ENCODE measurements around the gene ECSCR. TPM values are rescaled to one million over a fixed set of nuclear protein-coding genes. Genes with fewer than 3 reads are reported as not detected.
"Not testable (repeated sequence)": the region's sequence is repeated elsewhere in the genome, so short reads cannot be mapped to it uniquely, and the experiment has no call there.

ECSCR gene, protein sequence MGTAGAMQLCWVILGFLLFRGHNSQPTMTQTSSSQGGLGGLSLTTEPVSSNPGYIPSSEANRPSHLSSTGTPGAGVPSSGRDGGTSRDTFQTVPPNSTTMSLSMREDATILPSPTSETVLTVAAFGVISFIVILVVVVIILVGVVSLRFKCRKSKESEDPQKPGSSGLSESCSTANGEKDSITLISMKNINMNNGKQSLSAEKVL
- 32.3 TPM for total RNA-seq

DNA sequence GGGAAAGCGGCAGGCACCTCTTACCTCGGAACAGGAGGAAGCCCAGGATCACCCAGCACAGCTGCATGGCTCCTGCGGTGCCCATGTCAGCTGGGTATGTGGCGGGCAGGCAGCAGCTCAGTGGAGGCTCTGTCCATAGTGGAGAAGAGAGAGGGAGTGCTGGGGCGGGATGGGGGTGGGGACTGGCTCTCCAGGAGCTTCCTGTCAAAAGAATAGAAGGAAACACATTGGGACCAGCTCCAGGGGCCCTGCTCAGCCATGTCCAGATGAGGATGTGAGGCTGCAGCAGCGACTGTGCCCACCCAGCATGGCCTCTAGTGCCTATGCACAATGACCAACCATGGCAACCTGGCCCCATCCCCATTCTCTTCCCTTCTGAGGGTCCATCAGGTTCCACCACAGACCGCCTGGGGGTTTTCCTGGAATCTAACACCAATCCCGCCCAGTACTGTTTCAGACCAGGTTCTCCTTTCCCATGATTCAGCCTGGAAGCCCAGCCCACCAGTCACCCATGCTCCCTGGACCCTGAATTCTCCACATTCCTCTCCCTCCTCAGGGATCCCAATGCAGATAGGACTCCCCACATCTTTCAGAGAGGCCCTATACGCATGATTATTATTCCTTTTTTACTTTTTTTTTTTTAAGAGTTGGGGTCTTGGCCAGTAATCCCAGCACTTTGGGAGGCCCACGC, at the start of gene ECSCR:
Gene ECSCR, minus strand, starts transcription at position 158 of the 691 bp plus-strand sequence. Its CDS starts 73 bp downstream, at position 85.
- no peak for DNase-seq (ENCODE audit: low spot score)
- peak; percentile 32 for ATAC-seq
- intact Hi-C loops (cut with DNase I) = no loop called here

DNA sequence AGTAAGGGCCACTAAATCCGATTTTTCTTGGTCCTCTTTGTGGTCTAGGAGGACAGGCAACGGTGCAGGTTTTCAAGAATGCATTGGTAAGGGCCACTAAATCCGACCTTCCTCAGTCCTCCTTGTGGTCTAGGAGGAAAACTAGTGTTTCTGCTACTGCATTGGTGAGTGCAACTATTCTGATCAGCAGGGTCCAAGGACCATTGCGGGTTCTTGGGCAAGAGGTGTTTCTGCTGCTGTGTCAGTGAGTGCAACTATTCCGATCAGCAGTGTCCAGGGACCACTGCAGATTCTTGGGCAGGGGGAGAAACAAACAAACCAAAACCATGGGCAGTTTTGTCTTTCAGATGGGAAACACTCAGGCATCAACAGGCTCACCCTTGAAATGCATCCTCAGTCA, 42.2 kb upstream of the ECSCR start:
- intact Hi-C loops (cut with DNase I); DNase-seq (ENCODE audit: low spot score); ATAC-seq: not testable (repeated sequence)

DNA sequence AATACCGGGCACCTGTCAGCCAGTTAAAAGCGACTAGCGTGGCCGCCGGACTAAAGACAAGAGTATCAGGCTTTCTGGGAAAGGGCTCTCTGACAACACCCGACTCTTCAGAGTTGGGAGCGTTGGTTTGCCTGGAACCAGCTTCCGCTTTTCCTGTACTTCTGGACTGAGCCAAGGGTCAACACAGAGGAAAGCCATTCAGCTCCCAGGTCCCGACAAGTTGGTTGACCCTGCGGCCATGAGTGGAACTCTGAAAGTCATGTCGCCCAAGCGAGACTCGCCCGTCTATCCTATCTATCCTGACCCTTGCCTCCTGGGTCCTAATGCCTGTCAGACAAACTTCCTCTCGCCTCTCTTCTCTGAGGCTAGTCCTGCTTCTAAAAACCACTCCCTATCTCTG, 41.3 kb upstream of the ECSCR start:
- ATAC-seq; intact Hi-C loops (cut with DNase I); DNase-seq (ENCODE audit: low spot score): not testable (repeated sequence)

DNA sequence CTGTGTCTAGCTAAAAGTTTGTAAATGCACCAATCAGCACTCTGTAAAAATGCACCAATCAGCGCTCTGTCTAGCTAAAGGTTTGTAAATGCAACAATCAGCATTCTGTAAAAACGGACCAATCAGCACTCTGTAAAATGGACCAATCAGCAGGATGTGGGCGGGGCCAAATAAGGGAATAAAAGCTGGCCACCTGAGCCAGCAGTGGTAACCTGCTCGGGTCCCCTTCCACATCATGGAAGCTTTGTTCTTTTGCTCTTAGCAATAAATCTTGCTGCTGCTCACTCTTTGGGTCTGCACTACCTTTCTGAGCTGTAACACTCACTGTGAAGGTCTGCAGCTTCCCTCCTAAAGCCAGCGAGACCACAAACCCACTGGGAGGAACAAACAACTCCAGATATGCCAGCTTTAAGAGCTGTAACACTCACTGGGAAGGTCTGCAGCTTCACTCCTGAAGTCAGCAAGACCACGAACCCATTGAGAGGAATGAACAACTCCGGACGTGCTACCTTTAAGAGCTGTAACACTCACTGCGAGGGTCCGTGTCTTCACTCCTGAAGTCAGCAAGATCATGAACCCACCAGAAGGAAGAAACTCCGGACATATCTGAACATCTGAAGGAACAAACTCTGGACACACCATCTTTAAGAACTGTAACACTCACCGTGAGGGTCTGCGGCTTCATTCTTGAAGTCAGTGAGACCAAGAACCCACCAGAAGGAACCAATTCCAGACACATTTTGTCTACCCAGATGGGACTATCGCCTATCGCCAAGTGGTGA, 40.7 kb upstream of the ECSCR start:
- ATAC-seq; DNase-seq (ENCODE audit: low spot score); intact Hi-C loops (cut with DNase I): not testable (repeated sequence)

DNA sequence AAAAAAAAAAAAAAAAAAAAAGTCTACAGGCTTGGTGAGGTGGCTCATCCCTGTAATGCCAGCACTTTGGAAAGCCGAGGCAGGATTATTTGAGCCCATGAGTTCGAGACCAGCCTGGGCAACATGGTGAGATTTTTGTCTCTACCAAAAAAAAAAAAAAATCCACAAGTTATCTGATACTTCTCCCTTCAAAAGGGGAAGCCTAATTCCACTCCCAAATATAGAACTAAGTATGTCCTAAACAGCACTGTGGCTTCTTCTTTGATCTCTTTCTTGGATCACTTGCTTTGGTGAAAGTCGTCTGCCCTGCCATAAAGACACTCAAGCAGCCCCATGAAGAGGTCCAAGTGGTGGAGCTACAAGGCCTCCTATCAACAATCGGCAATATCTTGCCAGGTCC, 38.8 kb upstream of the ECSCR start:
- DNase-seq (ENCODE audit: low spot score) (no peak), ATAC-seq (no peak)
- intact Hi-C loops (cut with DNase I) = no loop called here

DNA sequence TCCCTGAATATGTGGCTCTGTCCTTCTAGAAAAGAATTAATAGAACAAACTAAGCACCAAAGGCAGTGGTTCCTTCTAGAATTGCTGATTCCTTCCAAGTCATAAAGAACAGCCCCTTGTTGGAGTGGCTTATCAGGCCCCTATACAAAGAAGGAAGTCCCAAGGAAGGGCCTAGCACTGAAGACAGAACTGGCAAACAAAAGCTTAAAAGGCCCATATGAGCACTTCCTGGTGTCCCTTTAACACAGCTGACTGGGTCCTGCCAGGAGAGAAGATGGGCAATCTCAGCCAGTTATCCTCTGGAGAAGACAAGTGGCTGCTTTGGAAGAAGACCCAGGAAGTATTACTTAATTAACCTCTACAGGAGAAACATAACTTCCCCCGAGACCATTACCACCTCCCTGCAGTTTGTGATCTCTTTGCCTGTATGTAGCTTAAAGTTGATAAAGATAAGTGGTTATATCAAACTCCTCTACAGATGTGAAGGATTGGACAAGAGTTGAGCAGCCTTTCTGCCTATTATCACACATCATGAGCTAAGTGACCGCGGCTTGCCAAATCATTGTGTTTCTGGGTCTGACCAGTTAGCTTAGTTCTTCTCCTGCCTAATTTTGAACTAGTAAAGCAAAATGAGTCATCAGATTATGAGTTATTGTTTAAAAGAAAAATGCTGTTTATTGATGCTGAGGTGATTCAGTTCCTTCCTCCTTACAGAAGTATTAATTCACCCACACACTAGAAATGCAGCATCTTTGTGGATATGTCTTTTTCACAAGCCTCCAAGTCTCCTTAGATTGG, 33.3 kb upstream of the ECSCR start:
- no peak for DNase-seq (ENCODE audit: low spot score)
- peak; percentile 42 for ATAC-seq
- intact Hi-C loops (cut with DNase I) = no loop called here

DNA sequence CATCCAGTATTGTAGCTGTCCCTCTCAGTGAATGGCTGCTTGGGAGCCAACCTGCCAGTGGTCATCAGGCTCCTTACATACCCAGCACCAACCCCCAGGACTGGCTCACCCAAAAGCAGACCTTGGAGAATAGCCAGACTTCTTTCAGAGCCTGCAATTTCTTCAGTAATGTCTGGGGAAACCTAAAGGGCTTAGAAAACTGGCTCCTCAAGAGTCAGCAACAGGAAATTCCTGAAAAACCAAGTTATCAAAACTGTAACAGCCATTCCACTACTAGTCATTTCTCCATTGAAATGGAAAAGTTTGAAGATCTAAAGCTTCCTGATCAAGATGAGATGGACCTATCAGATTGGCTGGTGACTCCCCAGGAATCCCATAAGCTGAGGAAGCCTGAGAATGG, 32.3 kb upstream of the ECSCR start:
- no peak for ATAC-seq

DNA sequence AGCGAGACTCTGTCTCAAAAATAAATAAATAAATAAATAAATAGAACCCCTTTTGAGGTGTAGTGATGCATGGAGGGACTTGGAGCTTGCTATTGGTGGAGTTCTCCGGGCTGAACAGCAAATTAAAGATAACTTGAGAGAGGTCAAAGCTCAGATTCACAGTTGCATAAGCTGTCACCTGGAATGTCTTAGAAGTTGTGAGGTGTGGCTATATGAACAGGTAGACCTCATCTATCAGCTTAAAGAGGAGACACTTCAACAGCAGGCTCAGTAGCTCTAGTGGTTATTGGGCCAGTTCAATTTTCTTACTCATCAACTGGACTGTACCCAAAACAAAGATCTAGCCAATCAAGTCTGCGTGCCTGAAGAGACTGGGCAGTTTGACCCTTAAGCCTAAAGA, 31.7 kb upstream of the ECSCR start:
- DNase-seq (ENCODE audit: low spot score) (no peak), ATAC-seq (no peak)
- intact Hi-C loops (cut with DNase I) = no loop called here

More for the DNA sequence above, 32.3 kb upstream of the ECSCR start:
- intact Hi-C loops (cut with DNase I) = no loop called here
- no peak for DNase-seq (ENCODE audit: low spot score)

DNA sequence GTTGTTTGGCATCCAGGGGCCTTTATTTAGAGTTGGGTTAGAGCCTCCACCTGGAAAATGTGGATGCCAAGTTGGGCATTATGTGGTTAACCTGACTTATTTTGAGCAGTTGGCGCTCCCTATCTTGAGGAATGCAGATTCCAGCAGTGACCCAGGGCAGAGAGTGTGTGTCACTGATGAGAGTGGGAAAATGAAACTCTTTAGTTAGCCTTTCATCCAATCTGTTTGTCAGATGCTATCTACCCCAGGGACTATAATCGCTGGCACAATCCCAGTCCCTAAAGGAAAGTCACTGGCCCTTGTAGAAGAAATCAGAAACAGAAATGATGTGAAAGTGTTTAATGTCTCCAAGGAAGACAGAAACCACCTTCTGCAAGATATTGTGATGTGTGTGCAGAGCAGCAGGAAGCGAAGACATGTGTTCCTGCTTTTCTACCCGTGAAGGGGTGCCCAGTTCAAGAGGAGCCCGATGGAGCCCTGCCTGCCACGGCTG, 30.2 kb upstream of the ECSCR start:
- intact Hi-C loops (cut with DNase I) = no loop called here
- no peak for DNase-seq (ENCODE audit: low spot score)
- peak; percentile 70 for ATAC-seq

DNA sequence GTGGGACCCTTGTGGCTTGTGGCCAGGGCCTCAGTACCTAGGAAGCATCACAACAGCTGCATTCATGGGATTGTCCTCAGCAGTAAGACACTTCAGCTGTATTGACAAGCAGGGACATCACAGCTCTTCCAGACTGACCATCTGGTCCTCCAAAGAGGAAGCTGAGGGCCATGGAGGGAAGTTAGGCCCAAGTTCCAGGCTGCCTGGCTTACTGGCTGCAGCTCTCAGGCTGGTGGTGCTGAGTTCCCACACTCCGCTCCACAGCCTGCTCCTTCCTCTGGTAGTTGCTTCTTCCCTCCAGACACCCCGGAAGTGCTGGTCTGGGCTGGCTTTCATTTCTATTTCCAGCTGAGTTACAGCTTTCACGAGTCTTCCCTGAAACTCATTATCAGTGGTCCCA, 25.7 kb upstream of the ECSCR start:
- ATAC-seq (peak; percentile 79), DNase-seq (ENCODE audit: low spot score) (no peak)
- intact Hi-C loops (cut with DNase I) = no loop called here

DNA sequence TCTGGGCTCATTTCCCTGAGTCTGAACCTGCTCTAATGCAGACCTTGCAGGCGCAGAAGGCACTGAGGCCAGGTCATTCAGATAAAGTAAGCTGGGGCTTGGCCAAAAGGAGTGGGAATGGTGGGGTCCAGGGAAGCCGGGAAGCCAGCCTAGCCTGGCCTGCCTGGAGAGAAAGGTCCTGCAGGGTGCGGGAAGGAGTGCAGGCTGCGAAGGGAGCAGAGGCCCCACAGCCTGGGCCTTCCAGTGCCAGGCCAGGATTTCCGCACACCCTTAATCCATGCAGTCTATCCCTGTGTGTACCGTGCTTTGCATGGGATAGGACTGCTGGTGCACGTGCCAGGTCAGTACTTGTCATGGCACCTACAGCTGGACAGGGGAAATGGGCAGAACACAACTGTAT, 23.7 kb upstream of the ECSCR start:
- intact Hi-C loops (cut with DNase I) = no loop called here
- no peak for DNase-seq (ENCODE audit: low spot score)
- ATAC-seq = no peak

DNA sequence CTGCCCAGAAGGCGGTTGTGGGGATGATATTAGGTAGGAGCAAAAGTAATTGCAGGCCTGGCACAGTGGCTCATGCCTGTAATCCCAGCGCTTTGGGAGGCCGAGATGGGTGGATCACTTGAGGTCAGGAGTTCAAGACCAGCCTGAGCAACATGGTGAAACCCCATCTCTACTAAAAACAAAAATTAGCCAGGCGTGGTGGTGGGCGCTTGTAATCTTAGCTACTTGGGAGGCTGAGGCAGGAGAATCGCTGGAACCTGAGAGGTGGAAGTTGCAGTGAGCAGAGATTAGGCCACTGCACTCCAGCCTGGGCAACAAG, 20.3 kb upstream of the ECSCR start:
- ATAC-seq; DNase-seq (ENCODE audit: low spot score); intact Hi-C loops (cut with DNase I): not testable (repeated sequence)

DNA sequence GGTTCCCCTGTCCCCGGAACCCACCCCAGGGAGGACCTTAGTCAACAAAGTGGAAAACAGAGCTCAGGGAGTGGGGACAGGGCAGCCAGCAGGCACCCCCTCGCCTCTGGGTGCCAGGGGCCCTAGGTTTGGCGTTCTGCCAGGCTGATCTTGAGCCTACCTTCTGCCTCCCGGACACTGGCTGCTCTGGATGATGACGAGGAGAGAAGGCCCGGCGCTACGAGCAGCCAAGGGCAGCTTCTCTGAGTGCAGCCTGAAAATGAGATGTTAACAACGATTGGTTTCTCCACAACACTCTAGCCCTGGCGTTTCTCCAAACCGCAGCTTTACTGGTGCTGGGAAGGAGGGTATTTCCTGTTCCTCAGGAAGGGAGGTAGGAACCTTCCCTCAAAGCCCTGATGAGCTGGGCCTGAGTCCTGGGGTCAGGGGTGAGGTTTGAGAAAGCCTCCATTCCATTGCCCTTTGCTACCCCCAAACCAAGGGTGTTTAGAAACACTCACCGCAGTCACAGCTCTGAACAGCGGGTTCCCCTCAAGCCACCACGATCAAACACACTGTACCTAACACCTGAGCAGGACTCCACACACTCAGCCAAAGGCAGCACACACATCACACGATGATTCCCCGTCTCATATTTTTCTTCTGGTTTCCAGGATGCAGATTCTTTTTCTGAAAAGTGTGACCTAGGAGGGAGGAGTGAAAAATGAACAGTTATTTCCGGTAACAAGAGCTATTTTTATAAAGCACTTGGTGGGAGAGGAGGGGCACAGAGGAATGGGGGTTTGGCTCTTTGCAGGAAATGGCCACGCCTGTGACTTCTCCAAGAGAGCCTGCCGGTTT, 19.7 kb upstream of the ECSCR start, which contains the start of gene STING1:
Gene STING1, minus strand, starts transcription at position 709 of the 840 bp plus-strand sequence. CDS start 1,054 bp downstream, outside the sequence.
- DNase-seq (ENCODE audit: low spot score) (peak; percentile 94), ATAC-seq (peak; percentile 88)
- intact Hi-C loops (cut with DNase I) = no loop called here

DNA sequence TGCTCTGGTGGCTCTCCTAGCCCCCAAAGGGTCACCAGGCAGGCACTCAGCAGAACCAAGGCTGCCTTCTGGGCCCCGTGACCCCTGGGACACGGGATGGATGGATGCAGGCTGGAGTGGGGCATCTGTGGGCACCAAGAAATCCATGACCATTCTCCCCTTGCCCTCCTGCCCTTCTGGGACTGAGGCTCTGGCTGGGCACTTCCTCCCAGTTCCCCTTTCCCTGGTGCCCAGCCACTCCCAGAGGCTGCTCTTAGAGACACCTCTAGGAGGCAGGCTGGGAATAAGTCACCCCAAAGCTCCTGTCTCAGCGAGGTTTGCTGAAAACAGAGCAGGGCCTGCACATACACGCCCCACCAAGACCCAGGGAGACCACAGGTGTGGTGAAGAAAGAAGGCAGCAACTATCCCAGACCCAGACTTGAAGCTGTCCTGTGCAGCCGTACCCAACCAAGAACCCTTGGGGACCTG, 19.1 kb upstream of the ECSCR start:
- ATAC-seq = peak; percentile 55
- DNase-seq (ENCODE audit: low spot score) = no peak
- intact Hi-C loops (cut with DNase I) = no loop called here

DNA sequence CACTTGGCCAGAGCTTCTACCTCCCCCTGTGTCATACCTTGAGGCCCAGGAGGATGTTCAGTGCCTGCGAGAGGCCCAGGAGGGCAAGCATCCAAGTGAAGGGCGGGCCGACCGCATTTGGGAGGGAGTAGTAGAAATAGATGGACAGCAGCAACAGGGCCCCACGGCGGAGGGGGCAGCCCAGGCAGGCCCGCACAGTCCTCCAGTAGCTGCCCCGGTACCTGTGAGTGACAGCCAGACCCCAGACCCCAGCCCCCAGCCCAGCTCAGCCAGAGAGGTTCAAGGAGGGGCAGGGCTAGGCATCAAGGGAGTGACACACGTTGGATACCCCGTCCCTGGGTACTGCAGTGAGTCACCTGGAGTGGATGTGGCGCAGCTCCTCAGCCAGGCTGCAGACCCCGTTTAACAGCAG, 18.6 kb upstream of the ECSCR start:
- intact Hi-C loops (cut with DNase I) = no loop called here
- DNase-seq (ENCODE audit: low spot score) (peak; percentile 72), ATAC-seq (peak; percentile 47)

DNA sequence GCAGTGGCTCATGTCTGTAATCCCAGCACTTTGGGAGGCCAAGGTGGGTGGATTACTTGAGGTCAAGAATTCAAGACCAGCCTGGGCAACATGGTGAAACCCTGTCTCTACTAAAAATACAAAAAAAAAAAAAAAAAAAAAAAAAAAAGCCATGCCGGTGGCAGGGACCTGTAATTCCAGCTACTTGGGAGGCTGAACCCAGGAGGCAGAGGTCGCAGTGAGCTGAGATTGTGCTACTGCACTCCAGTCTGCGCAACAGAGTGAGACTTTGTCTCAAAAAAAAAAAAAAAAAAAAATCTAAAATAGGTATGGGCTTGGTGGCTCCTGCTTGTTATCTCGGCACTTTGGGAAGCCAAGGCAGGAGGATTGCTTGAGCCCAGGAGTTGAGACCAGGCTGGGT, 17.2 kb upstream of the ECSCR start:
- intact Hi-C loops (cut with DNase I); ATAC-seq; DNase-seq (ENCODE audit: low spot score): not testable (repeated sequence)

DNA sequence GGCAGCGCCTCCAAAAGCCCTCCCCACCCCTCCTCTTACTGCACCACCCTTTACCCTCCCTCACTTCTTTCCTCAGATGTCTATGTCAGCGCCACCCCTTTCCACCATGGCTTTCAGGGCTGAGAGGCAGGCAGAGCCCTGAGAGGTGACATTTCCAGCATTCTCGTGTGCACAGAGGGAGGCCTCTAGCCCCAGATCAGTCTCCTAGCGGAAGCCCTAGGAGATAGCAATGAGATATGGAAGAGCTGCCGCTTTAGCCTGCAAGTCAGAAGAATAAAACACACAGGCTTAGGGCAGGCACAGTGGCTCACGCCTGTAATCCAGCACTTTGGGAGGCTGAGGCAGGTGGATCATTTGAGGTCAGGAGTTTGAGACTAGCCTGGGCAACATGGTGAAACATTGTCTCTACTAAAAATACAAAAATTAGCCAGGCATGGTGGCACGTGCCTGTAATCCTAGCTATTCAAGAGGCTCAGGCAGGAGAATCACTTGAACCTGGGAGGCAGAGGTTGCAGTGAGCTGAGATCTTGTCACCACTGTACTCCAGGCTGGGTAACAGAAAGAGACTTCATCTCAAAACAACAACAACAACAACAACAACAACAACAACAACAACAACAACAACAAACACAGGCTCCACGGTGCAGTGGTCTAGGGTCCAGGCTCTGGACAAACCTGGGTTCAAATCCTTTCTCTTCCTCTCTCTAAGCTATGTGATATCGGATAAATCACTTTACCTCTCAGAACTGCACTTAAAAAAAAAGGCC, 16.3 kb upstream of the ECSCR start:
- intact Hi-C loops (cut with DNase I); DNase-seq (ENCODE audit: low spot score); ATAC-seq: not testable (repeated sequence)

Measured in sciatic nerve (tissue), 2 donors.